Measurements from ENCODE around the gene CDK5.

The CDK5 gene

DNA sequence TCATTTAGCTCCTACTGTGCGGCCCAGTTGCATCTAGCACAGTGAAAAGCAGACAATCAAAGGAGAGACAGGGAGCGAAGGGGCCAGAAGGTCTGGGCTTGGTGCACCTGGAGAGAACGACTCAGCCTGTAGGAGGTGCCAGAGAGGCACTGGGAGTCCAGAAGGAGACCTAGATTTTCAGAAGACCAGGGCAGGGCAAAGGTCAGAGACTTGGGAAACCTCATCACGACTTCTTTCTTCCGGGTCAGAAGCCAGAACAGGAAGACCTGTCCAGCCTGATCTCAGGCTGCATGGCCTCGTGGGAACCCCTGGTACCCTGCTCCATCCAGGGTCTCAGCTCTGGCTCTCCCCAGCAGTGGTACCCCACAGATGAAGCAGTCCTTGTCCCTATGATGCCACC, 33.7 kb upstream of the CDK5 start:
- no peak overlapping the region for H3K27ac ChIP-seq (ENCODE audit: low read depth, low read length)
- H3F3A ChIP-seq (ENCODE audit: insufficient read depth) = no peaks in the 10 kb centered on the region
- H3K9ac ChIP-seq (ENCODE audit: low read length) = no peak overlapping the region
- H3K4me2 ChIP-seq (ENCODE audit: low read depth, low read length, poor library complexity, severe bottlenecking) = no peak overlapping the region
- H3K9me3 ChIP-seq (ENCODE audit: insufficient read depth, low read length) = no peaks in the 10 kb centered on the region
- H2AFZ ChIP-seq (ENCODE audit: low read depth, low read length, severe bottlenecking) = no peak overlapping the region
- no peak overlapping the region for H3K4me3 ChIP-seq (ENCODE audit: insufficient read depth, low read length, poor library complexity, severe bottlenecking)
- H3K9me2 ChIP-seq (replicated peaks; ENCODE audit: insufficient read depth, low read length) = no peaks in the 10 kb centered on the region
- TF ChIP-seq, protein P1, sequence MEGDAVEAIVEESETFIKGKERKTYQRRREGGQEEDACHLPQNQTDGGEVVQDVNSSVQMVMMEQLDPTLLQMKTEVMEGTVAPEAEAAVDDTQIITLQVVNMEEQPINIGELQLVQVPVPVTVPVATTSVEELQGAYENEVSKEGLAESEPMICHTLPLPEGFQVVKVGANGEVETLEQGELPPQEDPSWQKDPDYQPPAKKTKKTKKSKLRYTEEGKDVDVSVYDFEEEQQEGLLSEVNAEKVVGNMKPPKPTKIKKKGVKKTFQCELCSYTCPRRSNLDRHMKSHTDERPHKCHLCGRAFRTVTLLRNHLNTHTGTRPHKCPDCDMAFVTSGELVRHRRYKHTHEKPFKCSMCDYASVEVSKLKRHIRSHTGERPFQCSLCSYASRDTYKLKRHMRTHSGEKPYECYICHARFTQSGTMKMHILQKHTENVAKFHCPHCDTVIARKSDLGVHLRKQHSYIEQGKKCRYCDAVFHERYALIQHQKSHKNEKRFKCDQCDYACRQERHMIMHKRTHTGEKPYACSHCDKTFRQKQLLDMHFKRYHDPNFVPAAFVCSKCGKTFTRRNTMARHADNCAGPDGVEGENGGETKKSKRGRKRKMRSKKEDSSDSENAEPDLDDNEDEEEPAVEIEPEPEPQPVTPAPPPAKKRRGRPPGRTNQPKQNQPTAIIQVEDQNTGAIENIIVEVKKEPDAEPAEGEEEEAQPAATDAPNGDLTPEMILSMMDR (IDR thresholded peaks at IDR 0.05; ENCODE audit: insufficient read depth, low read length, poor library complexity, severe bottlenecking) = peak; percentile 52
- no peak for TF ChIP-seq EZH2phosphoT487 (conservative IDR thresholded peaks at IDR 0.05; ENCODE audit: low read length)
- no peaks in the 10 kb centered on the region for H3K79me2 ChIP-seq (ENCODE audit: insufficient read depth, low read length)
- H3K36me3 ChIP-seq (ENCODE audit: low read length) = no peaks in the 10 kb centered on the region
- H4K20me1 ChIP-seq (ENCODE audit: low read depth, low read length) = no peaks in the 10 kb centered on the region
- H3K27me3 ChIP-seq (ENCODE audit: low read length) = no peaks in the 10 kb centered on the region

DNA sequence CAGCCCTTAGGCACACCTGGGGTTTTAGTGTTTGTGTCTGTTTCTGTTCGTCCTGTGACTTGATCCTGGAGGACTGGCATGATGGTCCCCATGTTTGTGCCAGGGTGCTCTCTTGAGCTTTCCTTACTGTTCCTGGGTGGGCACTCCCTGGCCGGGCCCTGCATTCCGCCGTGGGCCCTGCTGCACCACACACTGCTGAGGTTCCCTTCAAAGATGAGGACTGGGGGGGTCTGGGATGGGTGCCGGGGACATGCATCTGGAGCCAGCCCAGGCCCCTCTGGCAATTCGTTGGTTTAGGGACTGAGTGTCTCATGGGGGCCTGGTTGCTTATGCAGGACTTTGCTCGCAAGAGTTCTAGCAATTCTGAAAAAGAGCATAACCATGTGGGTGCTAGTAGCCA, 33.3 kb upstream of the CDK5 start:
- Histone ChIP-seq H3F3A (ENCODE audit: insufficient read depth) (no peaks in the 10 kb centered on the region), H3K9me3 (ENCODE audit: insufficient read depth, low read length) (no peaks in the 10 kb centered on the region), H4K20me1 (ENCODE audit: low read depth, low read length) (no peaks in the 10 kb centered on the region), H3K4me3 (ENCODE audit: insufficient read depth, low read length, poor library complexity, severe bottlenecking) (no peak overlapping the region), H3K9ac (ENCODE audit: low read length) (no peak overlapping the region), H2AFZ (ENCODE audit: low read depth, low read length, severe bottlenecking) (no peak overlapping the region), H3K9me2 (replicated peaks; ENCODE audit: insufficient read depth, low read length) (no peaks in the 10 kb centered on the region), H3K27ac (ENCODE audit: low read depth, low read length) (no peak overlapping the region), H3K36me3 (ENCODE audit: low read length) (no peaks in the 10 kb centered on the region), H3K27me3 (ENCODE audit: low read length) (no peaks in the 10 kb centered on the region), H3K4me2 (ENCODE audit: low read depth, low read length, poor library complexity, severe bottlenecking) (no peak overlapping the region), H3K79me2 (ENCODE audit: insufficient read depth, low read length) (no peaks in the 10 kb centered on the region)
- TF ChIP-seq EZH2phosphoT487 (conservative IDR thresholded peaks at IDR 0.05; ENCODE audit: low read length) = no peak

DNA sequence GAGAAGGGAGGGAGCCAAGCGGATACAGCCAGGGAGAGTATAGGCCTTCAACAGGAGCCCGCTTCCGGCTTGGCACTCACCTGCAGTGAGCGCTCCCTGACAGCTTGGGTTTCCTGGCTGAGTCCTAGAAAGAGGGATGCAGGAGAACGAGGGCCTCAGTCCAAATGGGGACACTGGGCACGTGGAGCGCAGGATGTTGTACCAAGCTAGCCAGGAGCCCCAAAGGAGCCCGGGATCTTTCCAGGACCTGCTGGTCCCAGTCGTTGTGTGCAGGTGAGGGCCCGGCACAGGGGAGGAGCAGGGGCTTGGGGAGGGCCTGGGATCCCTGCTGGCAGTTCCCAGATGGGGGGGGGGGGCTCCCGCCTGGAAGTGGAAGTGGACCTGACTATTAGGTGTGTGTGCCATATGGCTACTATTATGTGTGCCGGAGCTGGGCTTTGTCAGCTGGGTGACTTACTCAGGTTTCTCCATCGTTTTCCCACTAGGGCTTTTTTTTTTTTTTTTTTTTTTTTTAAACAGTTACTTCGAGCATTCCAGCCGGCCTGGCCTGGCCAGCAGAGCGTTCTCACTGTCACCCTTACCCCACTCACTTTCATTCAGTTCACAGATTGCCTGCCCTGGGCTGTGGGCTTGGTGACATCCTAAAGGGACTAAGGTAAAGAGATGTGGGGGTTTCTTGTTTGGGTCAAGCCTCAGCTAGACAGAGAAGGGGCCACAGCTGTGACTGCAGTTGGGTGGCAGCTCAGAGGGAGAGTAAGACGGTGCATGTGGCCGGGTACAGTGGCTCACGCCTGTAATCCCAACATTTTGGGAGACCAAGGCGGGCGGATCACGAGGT, 32.4 kb upstream of the CDK5 start:
- H4K20me1 ChIP-seq (ENCODE audit: low read depth, low read length) = no peaks in the 10 kb centered on the region
- H3K9me3 ChIP-seq (ENCODE audit: insufficient read depth, low read length) = no peaks in the 10 kb centered on the region
- H2AFZ ChIP-seq (ENCODE audit: low read depth, low read length, severe bottlenecking) = no peak overlapping the region
- no peak overlapping the region for H3K27ac ChIP-seq (ENCODE audit: low read depth, low read length)
- no peak overlapping the region for H3K9ac ChIP-seq (ENCODE audit: low read length)
- H3K36me3 ChIP-seq (ENCODE audit: low read length) = no peaks in the 10 kb centered on the region
- no peak for TF ChIP-seq EZH2phosphoT487 (conservative IDR thresholded peaks at IDR 0.05; ENCODE audit: low read length)
- TF ChIP-seq, protein P1 (IDR thresholded peaks at IDR 0.05; ENCODE audit: insufficient read depth, low read length, poor library complexity, severe bottlenecking) = no peak
- no peaks in the 10 kb centered on the region for H3K27me3 ChIP-seq (ENCODE audit: low read length)
- no peak overlapping the region for H3K4me3 ChIP-seq (ENCODE audit: insufficient read depth, low read length, poor library complexity, severe bottlenecking)
- H3K79me2 ChIP-seq (ENCODE audit: insufficient read depth, low read length) = no peaks in the 10 kb centered on the region
- no peaks in the 10 kb centered on the region for H3K9me2 ChIP-seq (replicated peaks; ENCODE audit: insufficient read depth, low read length)
- no peak overlapping the region for H3K4me2 ChIP-seq (ENCODE audit: low read depth, low read length, poor library complexity, severe bottlenecking)
- 0 out of 2 replicates have a peak, but pooled peaks cover under 1% of the 10 kb centered on the region for H3F3A ChIP-seq (ENCODE audit: insufficient read depth)
